GM20431 (cell line): ENCODE results near the gene HIVEP3.

Source experiments
- in situ Hi-C: fragments of 300-500 bp; cut with MseI, MboI; formaldehyde crosslinking; loops from one replicate; pipeline ENCODE4 v1.15.0; 2020; ENCODE audit warnings: low sequenced_read_pairs; ENCODE audit not compliant: unreplicated experiment

Gene HIVEP3

DNA sequence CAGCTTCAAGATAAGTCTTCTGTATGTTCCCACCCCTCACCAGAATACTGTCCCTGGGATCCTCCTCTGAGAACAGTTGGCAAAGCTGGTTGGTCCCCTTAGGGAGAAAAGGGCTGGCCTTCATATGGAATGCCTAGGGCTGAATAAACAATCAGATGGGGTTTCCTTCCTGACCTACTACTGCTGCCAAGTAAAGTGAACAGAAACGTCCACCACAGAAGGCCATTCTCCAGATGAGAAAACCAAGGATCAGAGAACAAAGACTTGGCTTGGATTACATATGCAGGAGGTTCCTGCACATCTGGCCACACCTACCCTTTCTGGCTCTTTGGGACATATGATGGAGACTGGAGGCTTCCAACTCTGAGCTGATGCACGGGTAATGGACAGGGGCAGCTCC, 194.5 kb downstream of the HIVEP3 start:
- in situ Hi-C loops, result no loop called here

DNA sequence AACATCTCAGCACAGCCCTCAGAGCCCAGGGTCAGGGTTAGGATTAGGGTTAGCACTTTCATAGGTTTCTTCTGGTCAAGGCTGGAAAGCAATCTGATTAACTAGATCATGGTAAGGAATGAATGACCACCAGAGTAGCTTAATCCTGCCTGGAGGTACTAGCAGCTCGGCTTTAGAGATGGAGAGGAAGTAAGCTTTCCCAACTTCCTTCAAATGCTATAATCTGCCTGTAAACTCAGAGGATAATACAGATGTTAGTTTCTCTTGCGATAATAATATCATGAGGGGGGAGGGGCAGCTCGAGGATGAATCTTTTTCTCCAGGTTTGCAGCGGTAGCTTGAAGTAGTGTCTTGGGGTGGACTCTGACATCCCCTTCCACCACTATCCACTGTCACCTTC, 194.9 kb downstream of the HIVEP3 start:
- in situ Hi-C loops, result no loop called here

DNA sequence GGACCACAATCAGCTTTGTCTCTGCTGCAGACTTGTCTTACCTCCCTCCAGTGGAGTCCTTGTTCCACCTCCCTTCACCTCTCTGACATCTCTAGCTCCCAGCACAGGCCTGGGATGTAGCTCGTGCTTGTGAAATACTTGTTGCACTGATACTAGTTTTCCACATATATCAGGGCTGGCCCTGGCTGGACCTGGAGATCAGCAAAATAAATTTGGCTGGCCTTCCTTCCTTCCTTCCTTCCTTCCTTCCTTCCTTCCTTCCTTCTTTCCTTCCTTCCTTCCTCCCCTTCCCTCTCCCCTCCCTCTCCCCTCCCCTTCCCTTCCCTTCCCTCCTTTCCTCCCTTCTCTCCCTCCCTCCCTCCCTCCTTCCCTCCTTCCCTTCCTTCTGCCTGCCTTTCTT, 196.5 kb downstream of the HIVEP3 start:
- in situ Hi-C loops, result no loop called here

DNA sequence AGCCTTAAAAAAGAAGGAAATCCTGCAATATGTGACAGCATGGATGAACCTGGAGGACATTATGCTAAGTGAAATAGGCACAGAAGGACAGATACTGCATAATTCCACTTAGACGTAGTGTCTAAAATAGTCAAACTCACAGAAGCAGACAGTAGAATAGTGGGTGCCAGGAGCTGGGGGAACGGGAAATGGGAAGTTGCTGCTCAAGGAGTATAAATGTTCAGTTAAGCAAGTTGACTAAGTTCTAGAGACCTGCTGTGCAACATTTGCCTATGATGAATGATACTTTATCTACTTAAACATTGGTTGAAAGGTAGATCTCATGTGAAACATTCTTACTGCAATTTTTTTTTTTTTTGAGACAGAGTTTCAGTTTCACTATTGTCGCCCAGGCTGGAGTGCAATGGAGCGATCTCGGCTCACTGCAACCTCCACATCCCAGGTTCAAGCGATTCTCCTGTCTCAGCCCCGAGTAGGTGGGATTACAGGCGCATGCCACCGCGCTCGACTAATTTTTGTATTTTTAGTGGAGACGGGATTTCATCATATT, 197.8 kb downstream of the HIVEP3 start:
- in situ Hi-C loops, result no loop called here

DNA sequence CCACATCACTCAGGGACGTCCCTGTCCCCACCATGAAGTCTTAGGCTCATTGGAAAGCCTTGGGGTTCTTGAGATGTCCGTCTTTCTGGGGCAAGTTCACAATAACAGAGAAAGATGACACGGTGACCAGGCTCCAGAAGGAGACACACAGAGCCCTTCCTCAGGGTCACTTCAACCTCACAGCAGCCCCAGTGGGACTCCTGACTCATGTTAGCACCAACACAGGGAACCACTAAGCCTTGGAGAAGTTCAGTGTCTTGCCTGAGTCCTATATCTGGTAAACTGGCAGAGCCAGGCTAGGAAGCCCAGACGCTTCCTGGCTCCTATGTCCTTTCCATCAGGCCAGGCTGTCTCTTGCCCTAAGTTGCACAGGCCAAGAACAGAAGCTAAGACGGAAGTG, 199.1 kb downstream of the HIVEP3 start:
- in situ Hi-C loops, result no loop called here

DNA sequence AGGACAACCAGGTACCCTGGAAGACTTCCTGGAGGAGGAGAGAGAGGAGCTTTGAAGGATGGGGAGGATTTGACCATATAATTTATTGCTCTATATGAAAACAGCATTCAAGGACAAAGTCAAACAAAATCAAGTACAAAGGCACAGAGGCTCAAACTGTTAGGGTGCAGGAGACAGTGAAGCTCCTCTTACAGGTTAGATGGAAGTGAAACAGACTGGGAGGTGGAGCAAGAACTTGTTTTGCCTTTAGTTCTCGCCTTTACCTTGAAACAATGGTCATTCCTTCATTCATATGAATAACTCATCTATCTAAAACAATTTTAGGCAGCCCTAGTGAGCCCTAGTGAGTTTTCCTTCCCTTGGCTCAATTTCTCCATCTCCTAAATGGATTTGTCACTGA, 199.6 kb downstream of the HIVEP3 start:
- in situ Hi-C loops, result no loop called here

DNA sequence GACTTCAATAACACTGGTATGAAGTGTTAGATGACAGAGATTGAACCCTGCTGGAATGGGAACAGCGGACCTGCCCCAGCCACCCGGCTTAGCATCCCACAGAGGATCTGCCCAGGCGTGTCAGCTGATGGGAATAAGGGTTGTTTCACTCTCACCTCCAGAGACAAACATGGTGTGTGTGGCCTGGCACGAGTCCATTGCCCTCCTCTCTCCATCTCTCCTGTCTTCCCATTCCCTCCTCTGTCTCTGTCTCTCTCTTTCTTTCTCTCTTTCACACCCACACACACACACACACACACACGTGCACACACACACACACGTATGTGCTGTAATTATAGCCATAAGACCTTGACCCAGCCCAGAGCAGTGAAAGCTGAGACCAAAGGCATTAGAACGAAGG, 200.2 kb downstream of the HIVEP3 start:
- in situ Hi-C loops, result no loop called here

DNA sequence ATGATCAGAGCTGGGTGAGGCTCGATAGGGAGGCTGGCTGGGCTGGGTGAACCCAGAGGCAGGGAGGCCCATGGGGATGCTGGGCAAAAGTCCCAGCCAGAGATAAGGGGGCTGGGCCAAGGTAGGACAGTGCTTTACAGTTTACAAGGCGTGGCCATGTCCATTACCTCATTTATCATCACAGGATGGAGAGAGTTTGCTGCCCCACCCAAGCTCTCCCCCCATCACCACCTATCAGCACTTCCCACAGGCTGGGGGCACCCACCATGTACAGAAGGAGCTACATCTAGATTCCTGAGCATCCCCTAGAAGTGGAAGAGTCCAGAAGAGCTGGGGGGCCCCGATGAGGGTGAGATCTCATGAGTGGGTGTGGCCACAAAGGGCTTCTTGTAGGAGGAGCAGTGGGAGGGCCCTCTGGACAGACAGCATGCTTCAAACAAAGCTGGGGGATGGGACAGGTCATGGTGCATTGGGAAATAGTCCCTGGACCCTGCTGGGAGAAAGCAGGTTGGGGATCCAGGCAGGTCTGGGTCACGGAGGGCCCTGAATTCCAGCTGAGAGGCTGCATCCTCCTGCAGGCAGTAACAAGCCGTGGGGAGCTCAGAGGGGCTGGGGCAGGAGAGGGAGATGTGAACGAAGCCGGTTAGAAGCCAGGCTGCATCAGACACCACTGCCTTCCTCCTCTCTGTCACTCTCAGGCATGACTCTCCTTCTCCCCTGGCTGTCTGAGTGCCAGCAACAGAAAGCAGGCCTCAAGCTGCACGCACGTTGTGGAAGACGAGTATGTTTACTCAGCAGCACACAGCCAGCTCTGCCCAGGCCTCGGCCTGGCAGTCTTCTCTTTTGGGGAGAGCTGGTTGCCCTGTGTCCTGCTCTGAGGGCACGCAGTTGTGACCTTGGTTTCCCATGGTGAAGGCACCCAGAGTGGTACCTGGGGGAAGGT, 202.3 kb downstream of the HIVEP3 start:
- in situ Hi-C loops, result no loop called here

DNA sequence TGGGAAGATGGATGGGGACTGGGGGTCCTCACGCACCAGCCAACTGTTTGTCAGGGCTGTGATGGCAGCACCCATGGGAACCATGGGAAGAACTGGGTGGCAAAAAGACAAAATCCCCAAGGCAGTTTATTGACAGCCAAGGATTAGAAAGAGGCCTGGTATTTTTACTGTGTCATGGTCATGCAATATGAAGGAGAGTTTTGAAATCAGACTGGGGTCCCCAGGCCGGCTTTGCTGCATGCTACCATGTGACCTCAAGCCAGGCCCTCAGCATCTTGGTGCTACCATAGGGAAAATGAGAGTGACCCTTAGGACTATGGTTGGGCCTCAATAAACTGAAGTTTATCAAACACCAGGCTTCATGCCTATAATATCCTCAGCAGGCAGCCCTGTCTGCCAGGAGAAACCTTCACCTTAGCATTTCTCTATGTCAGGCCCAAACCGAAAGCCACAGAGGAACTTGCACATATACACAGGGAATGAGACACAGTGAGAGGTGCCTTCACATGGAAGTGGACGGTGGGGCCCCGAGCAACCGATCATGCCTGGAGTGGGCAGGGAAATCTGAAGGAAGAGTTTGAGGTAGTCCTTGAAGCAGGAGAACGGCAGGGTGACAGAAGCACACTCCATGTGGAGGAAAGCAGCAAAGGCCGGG, 203.2 kb downstream of the HIVEP3 start:
- in situ Hi-C loops, result no loop called here

DNA sequence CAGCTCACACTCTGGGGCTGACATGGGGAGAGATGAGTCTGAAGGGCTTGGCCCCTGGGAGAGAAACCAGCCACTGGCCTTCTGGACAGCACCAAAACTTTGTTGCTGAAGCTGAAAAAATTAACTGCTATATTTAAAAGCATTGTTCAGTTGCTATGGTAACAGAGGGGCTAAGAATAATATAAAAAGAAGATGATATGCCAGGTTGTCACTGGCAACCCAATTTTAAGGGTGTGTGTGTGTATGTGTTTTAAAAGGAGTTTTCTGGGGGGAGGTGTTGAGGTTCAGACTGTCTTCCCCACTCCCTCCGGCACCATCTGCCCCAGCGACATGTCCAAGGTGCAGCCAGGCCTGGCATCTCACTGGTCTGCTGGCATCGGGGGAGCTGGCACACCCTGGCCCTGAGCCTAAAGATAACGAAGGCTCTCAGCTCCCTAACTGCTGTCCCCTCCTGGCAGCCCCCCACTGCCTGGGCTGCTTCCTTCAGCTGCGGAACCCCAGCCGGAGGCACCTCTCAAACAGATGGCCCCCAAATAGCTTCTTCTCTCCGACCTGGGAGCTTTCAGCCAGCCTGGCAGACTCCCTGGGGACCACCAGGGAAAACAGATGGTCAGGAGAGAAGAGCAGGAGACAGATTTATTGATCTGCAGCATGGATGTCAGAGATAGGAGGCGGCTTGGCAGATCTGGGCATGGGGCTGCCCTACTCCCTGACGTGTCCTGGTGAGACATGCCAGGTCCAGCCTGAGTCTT, 203.9 kb downstream of the HIVEP3 start:
- in situ Hi-C loops, result no loop called here

DNA sequence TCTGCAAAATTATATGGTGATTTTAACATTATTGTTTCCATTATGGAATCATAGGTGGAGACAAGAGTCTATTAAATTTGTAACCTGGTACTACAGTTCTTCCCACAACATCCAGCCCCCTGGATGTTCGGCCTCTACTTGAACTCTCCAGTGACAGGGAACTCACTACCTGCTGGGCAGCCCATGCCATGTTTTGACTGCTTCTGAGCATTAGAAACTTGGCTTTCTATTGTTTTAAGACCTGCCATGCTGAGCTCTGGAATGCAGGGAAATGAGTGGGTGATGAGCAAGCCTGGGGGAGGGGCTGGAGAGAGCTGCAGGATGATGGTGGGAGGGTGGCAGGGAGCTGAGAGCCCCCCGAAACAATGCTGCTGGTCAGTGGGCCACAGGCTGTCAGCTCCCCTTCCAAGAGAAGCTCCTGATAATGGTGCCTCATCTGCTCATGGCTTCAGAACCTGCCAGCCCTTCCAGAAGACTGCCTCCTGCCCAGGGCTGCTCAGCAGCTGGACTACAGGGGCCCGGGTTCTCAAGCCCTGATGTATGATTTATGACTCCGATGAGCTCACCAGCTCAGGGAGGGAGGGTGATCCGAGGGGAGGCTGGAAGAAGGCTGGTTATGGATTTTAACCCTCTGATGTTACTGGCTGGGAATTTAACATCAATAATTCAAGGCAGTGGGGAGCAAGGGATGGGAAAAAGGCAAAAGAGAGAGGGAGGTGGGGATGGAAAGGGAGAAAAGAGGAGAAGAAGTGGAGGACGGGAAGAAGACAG, 205.0 kb downstream of the HIVEP3 start:
- in situ Hi-C loops, result no loop called here

DNA sequence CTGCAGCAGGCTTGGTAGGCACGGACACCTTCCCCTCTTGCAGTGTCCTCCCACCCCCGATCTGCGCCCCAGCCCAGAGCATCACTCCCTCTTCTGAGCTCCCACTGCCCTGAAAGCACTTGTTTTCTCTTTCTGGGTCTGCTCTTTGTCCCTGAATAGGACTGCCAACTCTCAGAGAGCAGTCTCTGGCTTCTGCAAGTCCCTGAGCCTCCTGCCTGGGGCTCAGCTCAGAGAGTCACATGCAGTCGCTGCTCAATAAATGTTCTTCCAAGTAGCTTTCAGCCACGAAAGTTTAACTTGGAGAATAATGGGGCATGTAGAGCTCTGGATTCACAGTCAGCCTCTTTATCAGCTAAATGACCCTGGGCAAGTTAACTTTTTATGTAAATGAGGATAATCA, 205.6 kb downstream of the HIVEP3 start:
- in situ Hi-C loops, result no loop called here

DNA sequence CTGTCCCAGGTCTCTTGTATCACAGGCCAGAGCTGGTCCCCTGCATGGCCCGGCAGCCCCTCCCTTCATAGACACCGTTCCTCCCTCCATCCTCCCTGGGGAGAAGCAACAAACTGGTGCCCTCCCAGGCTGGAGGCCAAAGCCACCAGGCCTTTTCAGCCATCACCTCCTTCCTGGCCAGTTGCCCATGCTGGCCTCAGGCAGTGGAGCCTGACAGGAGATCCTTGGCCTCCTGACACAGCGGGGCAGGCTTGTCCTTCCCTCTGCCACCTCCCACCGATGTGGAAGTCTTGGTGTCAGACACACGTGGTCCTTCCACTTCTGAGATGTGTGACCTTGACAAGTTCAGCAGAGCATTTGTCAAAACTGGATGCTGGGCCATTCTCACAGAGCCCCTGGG, 206.0 kb downstream of the HIVEP3 start:
- in situ Hi-C loops, result no loop called here

DNA sequence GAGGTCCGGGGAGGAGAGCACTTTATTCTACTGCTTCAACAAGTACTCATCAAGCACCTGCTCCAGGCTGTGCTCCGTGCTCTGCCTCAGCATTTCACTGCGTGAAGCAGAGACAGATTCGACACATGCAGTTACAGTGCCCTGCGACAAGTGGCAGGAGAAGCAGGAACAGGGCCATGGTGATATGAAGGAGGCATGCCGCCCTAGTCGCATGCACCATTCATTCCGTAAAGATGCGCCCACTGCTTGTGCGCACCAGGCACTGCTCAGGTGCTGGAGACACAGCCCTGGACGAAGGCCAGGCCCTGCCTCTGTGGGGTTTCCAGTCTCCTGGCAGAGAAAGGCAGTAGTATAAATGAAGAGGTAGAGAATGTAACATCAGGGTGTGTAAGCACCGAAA, 206.6 kb downstream of the HIVEP3 start:
- in situ Hi-C loops, result no loop called here

DNA sequence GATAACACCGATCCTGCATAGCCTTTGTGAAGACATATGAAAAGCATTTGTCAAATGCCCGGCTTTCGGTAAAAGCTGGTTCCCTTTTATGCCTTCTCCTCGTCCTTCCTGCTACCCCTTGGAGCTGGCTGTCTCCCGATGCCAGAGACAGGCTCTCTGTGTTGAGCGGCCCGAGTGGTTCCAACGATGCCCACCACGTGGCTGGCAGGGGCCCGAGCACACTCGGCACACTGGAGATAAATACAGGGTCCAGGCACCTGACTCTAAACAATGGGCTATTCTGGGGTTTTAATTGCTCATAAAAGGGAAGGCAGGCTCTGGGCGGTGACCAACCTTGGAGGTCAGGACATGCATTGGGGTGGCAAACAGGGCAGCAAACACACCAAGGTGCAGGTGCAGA, 207.1 kb downstream of the HIVEP3 start:
- in situ Hi-C loops, result no loop called here

DNA sequence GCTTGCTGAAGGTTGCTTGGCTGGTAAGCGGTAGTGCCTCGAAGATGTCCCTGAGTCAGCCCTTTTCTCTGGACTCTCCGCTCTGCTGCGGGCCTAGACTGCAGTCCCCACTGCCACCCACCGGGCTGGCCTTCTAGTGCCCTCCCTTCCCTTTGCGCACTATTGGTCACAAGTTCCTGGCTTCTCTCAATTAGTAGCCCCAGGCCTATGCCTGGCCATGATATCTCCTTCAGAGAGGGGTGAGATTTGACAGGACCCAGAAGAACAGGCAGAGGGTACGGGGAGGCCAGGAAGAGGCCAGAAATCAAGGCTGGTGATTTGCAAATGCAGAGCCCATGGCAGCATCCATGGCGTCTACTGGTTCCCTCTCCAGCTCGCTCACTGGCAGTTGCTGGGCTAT, 207.7 kb downstream of the HIVEP3 start:
- in situ Hi-C loops, result no loop called here

DNA sequence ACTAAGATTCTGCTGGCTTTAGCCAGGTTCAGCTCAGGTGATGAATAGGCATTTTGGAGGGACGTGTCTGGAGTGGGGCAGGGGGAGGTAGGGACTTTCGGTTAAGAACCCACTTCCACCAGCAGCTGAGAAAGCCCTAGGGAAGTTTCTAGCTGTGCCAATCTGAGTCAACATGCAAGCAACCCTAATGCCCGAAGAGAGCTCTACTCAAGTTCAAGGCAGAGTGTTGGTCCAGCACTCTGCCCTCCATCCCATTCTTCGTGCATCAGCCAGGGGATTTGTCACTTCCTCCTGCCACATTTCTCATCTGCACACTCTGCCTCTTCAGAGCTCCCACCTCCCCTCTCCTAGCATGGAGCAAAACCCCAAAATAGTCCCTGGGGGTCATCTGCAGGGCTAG, 208.8 kb downstream of the HIVEP3 start:
- in situ Hi-C loops, result no loop called here

DNA sequence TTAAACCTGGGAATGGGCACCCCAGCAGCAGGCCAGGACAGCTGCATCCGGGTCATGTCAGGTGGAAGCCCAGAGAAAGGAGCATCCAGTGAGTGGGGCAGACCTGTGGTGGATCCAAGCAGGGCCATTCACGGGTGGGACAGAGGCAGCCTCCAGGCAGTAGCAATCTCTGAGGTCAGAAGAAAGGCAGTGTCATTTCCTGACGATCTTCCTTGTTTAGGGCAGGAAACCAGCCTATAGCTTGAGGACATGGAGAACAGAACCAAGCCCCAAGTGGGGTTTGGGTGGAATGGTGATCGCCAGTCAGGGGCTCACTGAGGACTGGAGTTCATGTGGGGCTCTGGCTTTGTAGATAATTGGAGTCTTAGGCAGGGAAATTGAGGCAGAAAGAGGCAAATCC, 209.4 kb downstream of the HIVEP3 start:
- in situ Hi-C loops, result no loop called here

DNA sequence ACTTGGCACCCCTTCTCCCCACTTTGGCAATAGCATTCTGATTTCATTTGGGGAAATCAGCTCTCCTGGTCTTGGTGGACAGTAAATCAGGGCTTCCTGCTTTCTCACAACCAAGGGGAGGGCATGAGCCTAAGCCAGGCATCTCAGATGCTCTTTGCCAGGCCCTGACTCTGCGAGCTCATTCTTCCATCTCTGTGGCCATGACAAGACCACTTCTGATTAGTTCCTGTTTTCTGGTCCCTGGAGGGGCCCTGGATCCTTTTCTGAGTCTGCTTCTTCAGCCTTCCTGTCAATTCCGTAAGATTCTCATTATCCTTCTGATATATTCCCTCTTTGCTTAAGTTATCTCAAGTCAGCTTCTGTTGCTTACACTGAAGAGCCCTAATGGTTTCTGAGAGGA, 210.4 kb downstream of the HIVEP3 start:
- in situ Hi-C loops, result no loop called here

DNA sequence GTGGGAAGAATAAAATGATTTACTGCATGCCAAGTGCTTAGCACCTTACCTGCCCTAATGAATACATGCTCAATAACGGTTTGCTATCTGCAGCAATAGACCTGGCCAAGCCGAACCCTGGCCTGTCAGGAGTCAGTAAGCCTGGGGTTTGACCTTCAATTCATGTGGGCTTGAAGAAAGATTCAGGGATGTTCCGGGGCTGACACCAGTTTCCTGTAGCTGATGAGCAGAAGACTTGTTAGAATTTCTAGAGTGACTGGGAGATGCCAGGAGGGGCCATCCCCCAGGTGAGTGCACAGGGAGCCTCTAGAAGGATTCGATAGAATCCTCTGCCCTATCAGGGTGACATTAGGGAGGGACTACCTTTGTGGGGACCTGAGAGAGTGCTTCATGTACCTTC, 210.9 kb downstream of the HIVEP3 start:
- in situ Hi-C loops, result no loop called here
